Epidermal melanocyte (primary cell): ENCODE results near the gene SYNE2.
"Not testable (repeated sequence)": the region's sequence is repeated elsewhere in the genome, so short reads cannot be mapped to it uniquely, and the experiment has no call there.

Experiments
- DNase-seq: peaks from one replicate; pipeline ENCODE4 v3.0.0; 2011; ENCODE audit warnings: low spot score; ENCODE audit not compliant: insufficient read length

Gene SYNE2

DNA sequence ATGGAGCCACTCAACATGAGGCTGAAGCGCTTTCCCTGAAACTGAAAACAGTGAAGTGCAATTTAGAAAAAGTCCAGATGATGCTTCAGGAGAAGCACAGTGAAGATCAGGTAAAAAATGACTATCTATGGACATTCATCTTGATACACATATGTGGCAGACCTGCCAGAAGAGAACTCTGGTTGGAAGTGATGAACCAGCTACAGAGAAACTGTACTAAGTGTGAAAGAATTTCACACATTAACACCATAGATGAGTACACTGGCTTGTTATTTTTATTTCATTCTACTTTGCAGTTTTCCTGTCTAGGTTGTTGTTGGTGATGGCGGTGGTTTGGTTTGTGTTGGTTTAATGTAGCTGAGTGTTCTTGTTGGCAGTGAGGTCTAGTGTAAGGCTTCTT lies 266.7 kb downstream of the SYNE2 start:
- no peak for DNase-seq

DNA sequence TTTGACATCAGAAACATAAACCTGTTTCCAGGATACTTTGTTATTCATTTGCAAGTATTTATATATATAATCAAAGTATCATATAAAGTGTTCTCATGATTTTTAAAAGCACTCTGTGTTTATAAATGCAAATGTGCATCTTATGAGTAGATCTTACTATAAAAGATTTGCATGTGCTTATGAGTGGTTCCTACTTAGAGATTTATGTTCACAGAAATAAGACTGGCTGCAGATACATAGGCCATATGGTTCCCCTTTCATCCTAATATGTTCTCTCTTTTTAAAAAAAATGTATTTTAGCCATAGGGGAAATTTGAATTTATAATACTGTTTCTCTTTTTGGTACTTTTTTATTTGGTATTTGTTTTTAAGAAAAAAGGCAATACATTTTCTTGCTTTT lies 267.2 kb downstream of the SYNE2 start:
- no peak for DNase-seq

DNA sequence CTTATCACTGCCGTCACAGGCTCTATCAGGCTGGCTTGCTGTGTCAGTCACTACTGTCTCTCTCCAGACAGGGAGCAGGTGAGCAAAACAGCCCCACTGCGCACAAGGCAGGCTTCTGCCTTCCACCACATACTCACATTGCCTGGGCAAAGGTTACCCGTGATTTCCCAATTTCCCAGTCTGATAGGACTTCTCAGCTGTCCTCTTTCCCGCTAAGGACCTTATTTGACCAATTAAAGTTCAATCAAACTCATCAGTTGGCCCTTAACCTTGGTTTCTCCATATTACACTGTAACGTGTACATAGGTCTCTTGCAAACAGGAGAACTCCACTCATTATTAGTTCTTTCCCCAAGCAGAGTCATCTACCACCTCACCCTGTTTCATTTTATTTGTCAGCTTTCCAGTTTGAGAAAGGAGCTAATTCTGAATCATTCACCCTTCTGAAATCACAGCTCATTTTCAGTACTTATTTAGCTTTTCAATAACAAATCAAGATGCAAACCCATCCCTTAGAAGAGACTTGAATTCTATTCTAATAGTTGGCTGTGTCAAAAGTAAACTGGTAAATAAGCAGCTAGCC lies 270.5 kb downstream of the SYNE2 start:
- DNase-seq = no peak

DNA sequence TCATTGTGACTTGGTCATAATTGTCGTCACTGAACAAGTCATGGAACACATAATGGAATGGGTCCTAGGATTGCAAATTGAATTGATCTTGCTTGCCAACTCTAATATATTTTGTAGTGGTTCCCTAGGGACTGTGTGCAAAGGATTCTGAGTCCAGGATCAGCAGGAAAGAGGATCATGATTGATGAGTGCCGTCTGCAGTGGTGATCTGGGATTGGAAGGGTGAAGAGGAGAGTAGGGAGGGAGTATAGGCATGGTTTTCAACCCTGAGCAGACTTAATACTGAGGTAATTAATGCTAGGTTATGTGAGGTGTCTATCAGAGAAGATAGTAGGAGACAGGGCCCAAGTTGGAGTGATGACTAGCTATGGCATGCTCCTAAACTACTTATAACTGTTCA lies 272.5 kb downstream of the SYNE2 start:
- DNase-seq = no peak

DNA sequence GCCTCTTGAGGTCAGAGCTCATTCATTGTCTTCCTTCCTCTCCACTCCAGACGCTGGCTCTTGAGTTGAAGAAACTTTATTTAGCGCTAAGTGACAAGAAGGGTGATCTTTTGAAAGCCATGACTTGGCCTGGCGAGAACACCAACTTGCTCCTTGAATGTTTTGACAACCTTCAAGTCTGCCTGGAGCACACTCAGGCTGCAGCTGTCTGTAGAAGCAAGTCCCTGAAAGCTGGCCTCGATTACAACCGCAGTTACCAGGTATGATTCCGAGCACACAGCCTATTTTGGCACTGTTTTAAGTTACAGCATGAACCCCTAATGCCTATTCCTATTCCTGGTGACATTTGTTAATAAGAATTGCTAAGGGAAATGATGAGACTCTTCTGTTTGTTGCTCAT lies 273.7 kb downstream of the SYNE2 start:
- no peak for DNase-seq

DNA sequence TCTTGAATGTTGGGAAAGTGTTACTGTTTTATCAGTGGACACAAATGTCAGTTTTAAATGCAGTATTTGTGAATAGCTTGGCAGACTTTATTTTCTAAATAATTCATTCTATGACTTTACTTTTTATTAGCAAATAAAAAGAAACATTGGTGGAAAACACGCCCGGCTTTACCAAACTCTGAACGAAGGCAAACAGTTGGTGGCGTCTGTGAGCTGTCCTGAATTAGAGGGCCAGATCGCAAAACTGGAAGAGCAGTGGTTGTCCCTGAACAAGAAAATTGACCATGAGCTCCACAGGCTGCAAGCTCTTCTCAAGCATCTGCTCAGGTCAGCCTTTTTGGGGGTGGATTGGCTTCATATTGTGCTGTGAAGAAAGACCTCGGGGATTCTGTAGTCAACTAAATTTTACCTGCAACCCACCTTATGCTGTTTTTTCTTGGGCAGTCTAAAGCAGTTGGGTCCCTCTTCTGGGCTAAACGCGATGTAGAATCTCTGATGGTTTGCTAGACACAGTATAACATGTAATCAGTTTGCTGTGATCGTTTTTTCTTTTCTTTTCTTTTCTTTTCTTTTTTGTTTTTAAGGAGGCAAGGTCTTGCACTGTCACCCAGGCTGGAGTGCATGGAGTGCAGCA lies 285.0 kb downstream of the SYNE2 start:
- DNase-seq = no peak

DNA sequence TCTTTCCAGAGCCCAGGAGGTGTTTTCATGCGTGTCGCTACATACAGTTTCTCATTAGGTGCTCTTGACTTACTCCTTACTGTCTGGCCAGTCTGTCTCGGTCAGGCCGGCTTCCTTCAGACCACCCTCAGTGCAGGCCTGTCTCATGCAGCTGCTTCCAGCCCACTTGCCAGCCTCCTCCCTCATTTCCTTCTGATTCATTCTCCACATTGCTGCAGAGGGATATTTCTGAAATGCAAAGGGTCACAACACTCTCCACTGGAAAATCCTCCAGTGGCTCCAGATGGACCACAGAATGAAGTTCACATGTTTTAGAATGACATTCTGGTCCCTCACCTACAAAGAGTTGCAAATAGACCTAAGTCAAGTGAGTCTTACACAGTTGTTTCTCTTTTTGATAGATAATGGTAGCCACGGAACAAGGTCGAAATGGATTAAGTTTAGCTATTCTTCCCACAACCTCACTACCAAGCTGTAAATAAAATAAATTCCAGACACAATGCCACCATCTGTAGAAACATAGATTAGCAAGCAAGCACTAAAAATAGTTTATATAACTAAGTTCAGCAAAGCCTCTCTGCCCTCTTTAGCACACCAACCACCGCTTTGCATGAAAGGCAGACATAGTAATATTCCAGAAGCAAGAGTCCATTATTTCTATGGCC lies 294.5 kb downstream of the SYNE2 start:
- no peak for DNase-seq

DNA sequence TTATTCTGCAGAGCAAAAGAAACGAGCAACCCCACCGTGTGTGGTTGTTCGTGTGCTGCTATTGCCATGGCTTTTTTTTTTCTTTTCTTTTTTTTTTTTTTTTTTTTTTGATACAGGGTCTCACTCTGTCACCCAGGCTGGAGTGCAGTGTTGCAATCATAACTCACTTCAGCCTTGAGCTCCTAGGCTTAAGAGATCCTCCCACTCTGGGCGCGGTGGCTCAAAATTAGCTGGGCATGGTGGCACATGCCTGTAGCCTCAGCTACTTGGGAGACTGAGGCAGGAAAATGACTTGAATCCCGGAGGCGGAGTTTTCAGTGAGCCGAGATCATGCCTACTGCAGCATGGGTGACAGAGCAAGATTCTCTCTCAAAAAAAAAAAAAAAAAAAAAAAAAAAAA lies 297.1 kb downstream of the SYNE2 start:
- DNase-seq = no peak

DNA sequence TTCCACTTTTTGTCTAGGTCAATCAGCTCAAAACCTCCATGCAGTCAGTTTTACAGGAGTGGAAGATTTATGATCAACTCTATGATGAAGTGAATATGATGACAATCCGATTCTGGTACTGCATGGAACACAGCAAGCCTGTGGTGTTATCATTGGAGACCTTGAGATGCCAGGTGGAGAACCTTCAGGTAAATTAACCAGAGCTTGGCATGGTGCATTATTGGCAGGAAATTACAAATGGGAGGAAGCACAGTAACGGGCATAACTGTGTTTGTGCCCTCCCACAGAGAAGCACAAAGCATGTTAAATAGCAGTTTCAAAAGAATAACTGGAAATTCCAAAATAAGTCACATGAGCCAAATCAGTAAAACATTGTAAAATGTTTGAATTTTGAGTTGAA lies 305.8 kb downstream of the SYNE2 start:
- no peak for DNase-seq

DNA sequence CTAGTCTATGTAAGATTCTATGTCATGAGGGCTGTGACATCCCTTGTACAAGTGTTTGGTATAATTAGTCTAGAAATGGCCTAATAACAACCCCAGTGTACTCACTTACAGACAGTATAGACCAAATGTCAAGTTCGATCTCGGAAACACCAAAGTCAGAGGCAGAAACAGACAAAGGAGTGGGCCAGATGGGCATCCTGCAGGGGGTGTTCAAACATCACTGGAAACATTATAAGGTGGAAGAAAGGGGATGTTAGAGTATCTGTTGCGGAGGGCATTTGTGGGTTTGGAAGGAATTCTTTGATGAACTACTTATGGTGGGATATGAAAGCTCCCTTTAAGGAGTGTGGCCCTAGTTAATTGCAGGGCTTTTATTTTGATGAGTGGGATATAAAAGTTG lies 306.8 kb downstream of the SYNE2 start:
- no peak for DNase-seq

DNA sequence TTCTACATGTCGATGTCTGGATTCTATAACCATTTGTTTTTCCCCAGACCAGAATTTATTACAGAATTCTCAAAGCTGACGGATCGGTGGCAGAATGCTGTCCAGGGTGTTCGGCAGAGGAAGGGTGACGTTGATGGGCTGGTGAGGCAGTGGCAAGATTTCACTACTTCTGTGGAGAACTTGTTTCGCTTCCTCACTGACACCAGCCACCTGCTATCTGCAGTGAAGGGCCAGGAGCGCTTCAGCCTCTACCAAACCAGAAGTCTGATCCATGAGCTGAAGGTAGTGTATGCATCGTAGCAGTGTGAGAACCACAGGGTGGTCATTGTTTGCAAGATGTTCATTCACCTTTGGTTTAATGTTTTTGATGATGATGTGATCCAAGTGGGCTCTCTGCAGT lies 317.4 kb downstream of the SYNE2 start:
- no peak for DNase-seq

DNA sequence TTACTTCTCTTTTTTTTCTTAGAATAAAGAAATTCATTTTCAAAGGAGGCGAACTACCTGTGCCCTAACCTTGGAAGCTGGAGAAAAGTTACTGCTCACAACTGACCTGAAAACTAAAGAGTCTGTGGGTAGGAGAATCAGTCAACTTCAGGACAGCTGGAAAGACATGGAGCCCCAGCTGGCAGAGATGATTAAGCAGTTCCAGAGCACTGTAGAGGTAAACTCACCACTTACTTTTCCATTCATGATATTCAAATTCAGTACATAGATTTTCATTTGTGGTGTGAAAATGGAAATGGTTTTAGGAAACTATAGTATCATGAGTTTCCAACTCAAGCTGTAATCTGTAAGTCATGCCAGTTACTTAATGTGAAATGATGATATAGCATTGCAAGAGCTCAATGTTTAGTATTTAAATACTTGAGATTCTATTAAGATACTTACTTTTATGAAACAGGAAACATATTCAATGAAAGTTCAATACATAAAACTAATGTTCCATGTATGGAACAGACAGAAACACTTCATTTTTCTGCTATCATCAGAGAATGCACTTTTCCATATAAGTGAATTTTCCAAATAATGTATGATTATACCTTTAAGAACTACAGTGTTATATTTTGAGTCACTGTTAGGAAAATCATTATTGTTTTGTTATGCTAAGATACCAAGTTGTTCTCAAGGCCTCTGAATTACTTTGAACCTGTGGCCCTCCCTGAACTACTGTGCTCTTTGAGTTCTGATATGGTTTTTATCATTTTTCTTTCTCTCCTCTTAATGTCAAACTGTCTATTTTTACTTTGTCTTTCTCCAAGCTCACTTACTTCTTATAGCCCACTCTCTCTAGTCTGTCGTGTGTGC lies 322.3 kb downstream of the SYNE2 start:
- DNase-seq = no peak

DNA sequence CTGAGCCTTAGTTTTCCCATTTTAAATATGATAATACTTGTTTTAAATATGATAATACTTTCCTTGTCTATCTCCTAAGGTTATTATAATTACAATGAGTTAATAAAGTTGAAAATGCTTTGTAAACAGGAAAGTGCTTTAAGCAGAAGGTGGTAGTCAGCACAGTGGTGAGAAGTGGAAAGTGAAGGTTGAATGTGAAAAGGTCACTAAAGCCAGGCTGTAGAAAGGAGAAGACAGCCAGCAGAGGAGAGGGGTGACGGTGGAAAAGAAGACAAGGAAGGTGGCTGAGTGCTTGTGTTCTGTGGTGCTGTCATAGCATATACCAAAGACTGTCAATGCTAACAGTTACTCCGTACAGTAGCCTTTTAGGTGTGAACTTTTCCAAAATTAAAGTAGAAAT lies 323.5 kb downstream of the SYNE2 start:
- no peak for DNase-seq

DNA sequence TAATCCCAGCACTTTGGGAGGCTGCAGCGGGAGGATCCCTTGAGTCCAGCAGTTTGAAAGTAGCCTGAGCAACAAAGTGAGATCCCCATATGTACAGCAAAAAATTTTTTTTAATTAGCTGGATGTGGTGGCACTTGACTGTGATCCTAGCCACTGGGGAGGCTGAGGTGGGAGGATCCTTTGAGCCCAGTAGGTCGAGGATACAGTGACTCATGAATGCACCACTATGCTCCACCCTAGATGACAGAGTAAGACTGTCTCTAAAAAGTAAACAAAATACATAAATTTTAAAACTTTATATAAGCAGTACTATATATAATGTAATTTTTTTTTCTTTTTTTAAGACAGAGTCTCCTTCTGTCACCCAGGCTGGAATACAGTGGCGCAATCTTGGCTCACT lies 326.0 kb downstream of the SYNE2 start:
- DNase-seq = no peak

DNA sequence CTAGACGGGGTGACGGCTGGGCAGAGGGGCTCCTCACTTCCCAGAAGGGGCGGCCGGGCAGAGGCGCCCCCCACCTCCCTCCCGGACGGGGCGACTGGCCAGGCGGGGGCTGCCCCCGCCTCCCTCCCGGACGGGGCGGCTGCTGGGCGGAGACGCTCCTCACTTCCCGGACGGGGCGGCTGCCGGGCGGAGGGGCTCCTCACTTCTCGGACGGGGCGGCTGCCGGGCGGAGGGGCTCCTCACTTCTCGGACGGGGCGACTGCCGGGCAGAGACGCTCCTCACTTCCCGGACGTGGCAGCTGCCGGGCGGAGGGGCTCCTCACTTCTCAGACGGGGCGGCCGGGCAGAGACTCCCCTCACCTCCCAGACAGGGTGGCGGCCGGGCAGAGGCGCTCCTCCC lies 330.1 kb downstream of the SYNE2 start:
- DNase-seq = not testable (repeated sequence)

DNA sequence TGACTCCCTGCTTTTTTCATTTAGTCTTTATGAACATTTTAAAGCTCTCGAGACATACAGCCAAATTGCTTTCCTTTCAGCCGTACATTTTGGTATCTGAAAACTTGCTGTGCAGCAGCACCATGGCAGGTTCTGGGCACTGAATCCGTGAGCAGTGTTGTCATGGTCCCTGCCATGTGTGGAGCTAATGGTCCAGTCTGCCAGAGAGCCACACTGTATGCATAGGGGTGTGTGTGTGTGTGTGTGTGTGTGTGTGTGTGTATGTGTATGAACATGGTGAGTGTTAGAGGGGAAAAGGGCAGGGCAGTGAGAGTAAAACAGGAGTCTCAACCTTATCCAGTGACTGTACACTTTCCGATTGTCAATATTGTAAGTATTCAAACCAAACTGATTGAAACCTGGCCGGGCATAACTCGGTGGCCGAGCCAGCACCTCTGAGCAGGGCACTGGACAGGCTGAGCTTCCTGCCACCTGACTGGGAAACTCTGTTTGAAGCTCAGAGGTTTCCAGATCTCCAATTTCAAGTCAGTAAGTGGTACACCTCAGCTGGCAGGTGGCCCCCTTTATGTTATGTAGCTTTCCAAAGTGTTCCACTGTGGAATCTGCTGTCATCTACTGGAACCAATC lies 331.4 kb downstream of the SYNE2 start:
- DNase-seq = no peak

DNA sequence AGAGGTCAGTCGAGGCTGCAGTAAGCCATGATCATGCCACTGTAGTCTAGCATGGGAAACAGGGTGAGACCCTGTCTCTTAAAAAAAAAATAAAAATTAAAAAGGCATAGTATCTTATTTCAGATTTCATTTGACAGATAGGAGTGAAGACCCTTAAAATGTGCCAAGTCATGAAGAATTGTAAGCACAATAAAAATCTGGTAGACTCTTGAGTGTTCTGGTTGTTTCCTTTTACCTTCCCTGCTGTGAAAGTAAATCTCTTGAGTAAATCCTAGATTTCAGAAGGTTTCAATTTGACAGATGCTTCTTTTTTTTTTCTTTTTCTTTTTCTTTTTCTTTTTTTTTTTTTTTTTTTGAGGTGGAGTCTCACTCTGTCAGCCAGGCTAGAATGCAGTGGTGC lies 332.4 kb downstream of the SYNE2 start:
- no peak for DNase-seq

DNA sequence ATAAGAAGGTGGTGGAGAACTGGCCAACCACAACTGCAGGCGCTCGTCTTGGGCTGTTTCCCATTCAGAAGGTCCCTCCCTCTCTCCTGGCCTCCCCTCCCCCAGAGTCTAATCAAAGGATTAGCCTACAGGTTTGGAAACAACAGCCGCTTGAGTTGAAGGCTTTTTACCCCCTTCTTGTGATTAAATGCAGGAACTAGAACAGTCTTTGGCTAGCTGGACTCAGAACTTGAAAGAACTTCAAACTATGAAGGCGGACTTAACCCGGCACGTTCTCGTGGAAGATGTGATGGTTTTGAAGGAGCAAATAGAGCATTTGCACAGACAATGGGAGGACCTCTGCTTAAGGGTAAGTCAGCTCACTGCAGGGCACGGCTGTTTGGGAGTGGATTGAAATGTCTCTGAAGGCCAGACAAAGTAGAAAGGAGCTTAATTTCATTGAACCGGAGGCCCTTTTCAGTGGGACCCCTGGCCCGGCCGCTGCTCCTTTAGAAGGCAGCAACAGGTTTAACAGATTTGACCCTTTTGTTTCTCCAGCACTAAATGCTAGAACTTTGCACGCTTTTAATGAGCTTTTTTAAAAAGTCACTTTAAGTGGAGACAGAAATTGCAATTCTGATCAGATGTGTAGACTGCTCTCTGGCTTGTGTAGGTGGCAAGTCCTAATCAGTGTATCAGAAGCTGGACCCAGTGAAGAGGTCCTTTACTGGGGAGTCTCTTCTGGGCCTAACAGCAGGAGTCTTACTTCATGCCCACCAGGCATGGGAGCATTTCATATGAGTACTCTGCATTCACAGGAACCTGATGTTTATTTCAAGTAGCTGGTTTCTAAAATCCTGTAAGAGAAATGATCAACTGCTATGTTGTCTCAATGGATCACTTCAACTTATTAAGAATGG lies 333.7 kb downstream of the SYNE2 start:
- DNase-seq = no peak

DNA sequence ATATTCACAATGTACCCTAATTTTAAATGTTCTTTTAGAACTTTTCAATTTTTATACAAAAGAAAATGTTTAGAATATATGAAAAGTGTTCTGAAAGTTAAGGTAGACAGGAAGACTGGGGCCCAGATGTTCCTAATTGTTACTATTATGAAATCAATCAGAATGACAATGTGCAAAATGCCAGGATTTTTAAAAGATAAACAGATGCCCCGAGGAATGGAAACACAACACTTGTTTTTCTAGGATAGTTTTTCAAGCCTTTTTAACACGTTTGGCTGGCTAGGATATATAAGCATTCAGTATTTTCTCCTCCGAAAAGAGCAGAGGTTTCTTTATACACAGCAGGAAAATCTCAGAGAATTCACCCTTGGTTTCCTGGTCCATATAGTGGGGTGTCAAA lies 334.5 kb downstream of the SYNE2 start:
- DNase-seq = no peak

DNA sequence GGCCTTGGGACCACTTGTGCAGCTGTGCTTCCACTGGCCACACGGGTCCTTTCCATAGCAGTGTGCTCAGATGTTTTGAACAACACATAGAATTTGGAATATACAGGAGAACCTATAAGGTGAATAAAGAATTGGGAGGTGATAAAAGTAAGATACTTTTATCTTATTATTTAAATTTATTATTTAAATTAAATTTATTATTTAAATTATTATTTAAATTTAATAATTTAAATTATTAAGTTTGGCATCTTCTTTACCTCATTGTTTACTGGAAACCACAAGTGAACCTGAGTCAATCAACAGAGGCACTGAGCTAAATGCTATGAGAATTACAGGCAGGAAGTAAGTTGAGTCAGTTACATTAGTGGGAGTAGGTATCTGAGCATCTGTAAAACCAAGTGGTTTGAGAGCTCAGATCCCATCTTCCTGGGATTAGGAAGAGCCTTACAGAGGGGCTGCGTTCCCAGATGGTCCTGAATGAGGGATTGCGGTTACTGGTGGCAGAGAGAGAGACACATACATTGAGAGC lies 338.2 kb downstream of the SYNE2 start:
- DNase-seq = no peak

DNA sequence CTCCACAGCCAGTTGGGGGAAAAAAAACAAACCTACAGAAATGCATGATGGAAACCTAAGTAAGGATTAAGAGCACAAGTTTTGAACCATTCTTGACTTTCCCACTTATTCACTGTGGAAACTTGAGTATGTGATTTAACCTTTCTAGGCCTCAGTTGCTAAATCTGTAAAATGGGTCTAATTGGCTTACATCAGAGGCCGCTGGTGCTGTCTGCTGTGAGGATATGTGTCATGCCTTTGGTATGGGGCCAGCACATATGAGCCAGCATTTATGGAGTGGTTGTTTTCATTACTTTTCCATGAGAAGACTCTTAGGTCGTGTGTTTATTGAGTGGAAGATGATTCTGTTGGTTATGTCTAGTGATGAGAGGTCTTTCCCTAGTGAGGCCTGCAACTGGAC lies 339.0 kb downstream of the SYNE2 start:
- DNase-seq = no peak
